ENCODE measurements around the gene PCDHGC4.

Gene PCDHGC4

GRCh38 chr5:141490271-141490670 lies 5.4 kb downstream of the PCDHGC4 start:
- DNase-seq (ENCODE audit: low spot score): no peak

DNA sequence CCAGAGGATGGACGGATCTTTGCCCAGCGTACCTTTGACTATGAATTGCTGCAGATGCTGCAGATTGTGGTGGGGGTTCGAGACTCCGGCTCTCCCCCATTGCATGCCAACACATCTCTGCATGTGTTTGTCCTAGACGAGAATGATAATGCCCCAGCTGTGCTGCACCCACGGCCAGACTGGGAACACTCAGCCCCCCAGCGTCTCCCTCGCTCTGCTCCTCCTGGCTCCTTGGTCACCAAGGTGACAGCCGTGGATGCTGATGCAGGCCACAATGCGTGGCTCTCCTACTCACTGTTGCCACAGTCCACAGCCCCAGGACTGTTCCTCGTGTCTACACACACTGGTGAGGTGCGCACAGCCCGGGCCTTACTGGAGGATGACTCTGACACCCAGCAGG lies 5.9 kb downstream of the PCDHGC4 start:
- DNase-seq (ENCODE audit: low spot score): no peak

GRCh38 chr5:141491323-141492167 lies 6.7 kb downstream of the PCDHGC4 start:
- DNase-seq (ENCODE audit: low spot score): no peak

- DNase-seq (ENCODE audit: low spot score): no peak
Observed at GRCh38 chr5:141492168-141492885, 7.5 kb downstream of the PCDHGC4 start.

DNA sequence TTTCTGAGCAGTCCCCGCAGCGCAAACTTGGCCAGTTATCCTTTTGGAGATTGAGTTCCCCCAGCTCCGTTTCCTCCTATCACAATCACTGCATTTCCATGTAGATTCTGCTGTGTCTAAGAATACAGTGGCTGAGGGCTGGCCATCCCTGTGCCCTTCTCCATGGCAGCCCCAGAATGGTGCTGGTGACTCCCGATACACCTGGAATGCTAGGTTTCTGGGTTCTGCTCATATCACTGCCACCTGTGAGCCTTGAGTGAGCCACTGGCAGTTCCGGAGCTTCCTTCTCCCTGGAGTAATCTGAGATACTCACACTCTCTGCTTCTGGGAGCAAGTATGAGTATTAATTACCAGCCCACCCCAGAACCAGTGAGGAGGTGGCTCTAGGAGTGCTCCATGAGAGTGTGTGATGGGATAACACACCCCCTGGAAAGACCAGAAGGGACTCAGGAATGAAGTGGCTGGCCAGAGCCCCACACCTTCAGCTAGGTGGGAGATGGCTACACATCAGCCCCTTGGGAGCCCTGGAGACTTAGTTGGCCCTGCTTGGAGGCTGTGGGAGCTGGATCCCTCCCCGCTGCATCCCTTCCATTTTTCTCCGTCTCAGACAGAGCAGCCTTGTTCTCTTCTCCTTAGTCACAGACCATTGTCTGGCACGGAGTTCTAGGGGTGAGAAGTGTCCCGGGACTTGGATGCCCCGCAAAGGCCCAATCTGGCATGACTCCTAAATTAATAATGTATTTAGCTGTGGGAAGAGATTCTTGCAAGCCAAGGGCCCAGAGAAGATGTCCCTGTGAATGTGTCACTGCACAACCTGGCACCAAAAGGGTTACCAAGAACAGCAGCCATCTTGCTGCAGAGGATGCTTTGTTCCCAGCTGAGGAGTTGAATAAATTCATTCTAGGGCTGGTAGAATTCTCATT lies 8.9 kb downstream of the PCDHGC4 start:
- DNase-seq (ENCODE audit: low spot score): no peak

- no peak for DNase-seq (ENCODE audit: low spot score)
Observed at GRCh38 chr5:141494761-141495452, 10.1 kb downstream of the PCDHGC4 start.

DNA sequence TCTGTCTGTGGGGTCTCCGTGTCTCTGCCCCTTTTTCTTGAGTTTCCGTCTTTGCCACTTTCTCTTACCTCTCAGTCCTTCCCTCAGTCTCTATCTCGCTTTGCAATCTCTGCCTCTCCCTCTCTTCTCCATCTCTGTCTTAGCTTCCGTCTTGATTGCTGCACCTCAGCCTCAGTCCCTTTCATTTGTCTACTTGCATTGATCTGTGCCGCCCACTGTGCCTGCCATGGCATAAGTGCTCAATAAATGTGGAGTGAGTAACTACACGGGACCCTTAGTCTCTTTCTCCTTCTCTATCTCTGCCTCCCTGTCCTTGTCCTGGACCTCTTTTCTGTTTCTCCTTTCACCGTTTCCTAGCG lies 10.6 kb downstream of the PCDHGC4 start:
- no peak for DNase-seq (ENCODE audit: low spot score)

DNA sequence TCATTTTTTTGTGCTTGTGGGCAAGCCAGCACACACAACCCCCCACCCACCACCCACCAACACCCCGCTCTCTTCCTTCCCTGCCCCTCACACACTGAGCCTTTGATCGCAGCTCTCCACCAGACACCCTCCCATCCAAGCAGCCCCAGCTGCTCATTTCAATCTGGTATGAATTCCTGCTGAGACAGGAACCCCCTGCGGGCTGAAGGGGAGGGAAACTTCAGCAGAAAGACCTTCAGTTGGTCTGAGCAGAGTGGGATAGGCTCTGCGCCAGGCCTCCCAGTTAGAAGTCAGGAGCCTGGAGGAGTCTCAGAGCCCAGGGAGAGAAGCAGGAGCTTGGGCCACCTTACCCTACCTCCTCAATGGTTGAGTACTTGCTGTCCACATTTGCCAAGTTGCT lies 11.2 kb downstream of the PCDHGC4 start:
- no peak for DNase-seq (ENCODE audit: low spot score)

GRCh38 chr5:141501761-141502160 lies 16.9 kb downstream of the PCDHGC4 start:
- no peak for DNase-seq (ENCODE audit: low spot score)

DNA sequence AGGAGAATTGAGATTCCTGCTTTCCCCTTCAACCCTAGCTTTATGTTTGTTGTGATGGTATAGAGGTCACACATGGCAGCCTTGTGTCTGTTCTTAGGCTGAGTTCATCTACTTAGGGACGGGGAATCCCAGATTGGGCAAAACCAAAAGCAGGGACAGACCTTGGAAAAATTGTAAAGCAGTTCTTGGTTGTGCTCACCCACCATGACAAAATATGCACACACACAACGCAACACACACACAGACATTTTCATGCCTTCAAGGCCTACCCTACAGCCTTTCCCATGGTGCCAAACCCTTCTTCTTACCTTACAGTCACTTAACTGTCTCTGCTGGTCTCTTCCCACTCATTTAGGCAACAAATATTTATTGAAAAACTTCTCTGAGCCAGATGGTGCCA lies 18.9 kb downstream of the PCDHGC4 start:
- DNase-seq (ENCODE audit: low spot score): no peak

DNA sequence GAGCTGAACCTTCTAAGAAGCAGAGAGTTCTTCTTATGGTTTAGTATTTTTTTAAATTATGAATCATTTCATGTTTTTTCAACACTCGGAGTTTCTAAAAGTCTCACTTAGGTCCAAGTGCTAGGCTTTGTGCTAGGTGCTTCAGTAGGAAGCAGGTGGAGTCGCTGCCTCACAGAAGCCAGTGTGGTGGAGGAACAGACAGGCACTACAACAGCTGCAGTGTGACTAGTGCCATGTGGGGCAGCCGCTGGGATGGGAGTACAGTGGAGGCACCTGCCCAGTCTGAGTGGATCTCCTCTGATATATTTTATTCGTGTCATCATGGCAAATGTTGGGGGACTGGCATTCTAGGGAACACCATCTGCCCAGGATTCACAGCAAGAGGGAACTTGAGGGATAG lies 19.4 kb downstream of the PCDHGC4 start:
- DNase-seq (ENCODE audit: low spot score): no peak

GRCh38 chr5:141506381-141507155 lies 21.7 kb downstream of the PCDHGC4 start:
- DNase-seq (ENCODE audit: low spot score): no peak

GRCh38 chr5:141507387-141508091 lies 22.7 kb downstream of the PCDHGC4 start:
- no peak for DNase-seq (ENCODE audit: low spot score)

- DNase-seq (ENCODE audit: low spot score): peak; percentile 48
Observed at GRCh38 chr5:141508440-141508797, 23.6 kb downstream of the PCDHGC4 start.

GRCh38 chr5:141508798-141509611 lies 24.2 kb downstream of the PCDHGC4 start:
- DNase-seq (ENCODE audit: low spot score): peak; percentile 84

DNA sequence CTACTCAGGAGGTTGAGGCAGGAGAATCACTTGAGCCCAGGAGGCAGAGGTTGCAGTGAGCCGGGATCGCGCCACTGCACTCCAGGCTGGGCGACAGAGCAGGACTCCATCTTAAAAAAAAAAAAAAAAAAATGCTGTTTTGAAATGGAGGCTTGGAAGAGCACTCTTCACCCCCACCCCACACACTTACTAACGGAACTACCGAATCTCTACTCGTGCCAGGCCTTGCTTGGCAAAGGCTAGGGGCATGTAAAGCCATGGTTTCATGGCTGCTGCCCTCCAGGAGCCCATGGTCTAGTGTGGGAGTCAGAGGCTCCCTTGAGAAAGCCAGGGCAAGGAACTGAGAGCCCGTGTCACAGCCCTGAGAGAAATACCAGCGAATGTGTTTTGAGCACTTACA lies 25.3 kb downstream of the PCDHGC4 start:
- DNase-seq (ENCODE audit: low spot score): no peak

DNA sequence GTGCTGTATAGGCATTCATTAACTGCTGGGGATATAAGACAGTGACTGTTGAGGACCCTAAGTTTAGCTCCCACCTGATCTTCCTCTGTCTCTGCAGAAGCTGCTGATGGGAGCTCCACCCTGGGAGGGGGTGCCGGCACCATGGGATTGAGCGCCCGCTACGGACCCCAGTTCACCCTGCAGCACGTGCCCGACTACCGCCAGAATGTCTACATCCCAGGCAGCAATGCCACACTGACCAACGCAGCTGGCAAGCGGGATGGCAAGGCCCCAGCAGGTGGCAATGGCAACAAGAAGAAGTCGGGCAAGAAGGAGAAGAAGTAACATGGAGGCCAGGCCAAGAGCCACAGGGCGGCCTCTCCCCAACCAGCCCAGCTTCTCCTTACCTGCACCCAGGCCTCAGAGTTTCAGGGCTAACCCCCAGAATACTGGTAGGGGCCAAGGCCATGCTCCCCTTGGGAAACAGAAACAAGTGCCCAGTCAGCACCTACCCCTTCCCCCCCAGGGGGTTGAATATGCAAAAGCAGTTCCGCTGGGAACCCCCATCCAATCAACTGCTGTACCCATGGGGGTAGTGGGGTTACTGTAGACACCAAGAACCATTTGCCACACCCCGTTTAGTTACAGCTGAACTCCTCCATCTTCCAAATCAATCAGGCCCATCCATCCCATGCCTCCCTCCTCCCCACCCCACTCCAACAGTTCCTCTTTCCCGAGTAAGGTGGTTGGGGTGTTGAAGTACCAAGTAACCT lies 26.2 kb downstream of the PCDHGC4 start:
- DNase-seq (ENCODE audit: low spot score): no peak

- DNase-seq (ENCODE audit: low spot score): no peak
Observed at GRCh38 chr5:141511771-141512325, 27.0 kb downstream of the PCDHGC4 start.

Data from SW480 (cell line).